ENCODE data around the gene SKIC8. TPM values are rescaled to one million over a fixed set of nuclear protein-coding genes. Genes with fewer than 3 reads are reported as not detected.

The SKIC8 gene
- total RNA-seq, 4 donors from 2014 or later: 55.2 to 62.2 (median 59.4) TPM

GRCh38 chr15:78263907-78264303 lies 35.5 kb downstream of the SKIC8 start:
- DNase-seq (ENCODE audit: low spot score in 2 of 2): no peak
- intact Hi-C loops (cut with DNase I; ENCODE audit: low total_unique reads): no loop called here
- WGBS, 2 donors: 37 to 72% methylated on average over 15 to 23 of the region's 23 CpGs
- TF ChIP-seq CTCF (IDR thresholded peaks at IDR 0.05) (no peak), POLR2A (IDR thresholded peaks at IDR 0.05) (no peak)
- H3K4me3 ChIP-seq (ENCODE audit: low read depth, poor library complexity, severe bottlenecking): no peak overlapping the region

GRCh38 chr15:78263351-78263781 lies 36.0 kb downstream of the SKIC8 start:
- TF ChIP-seq POLR2A (IDR thresholded peaks at IDR 0.05) (no peak), CTCF (IDR thresholded peaks at IDR 0.05) (no peak)
- intact Hi-C loops (cut with DNase I; ENCODE audit: low total_unique reads): no loop called here
- 91 to 93% methylated on average over 6 to 7 of the region's 7 CpGs for WGBS, 2 donors
- DNase-seq (ENCODE audit: low spot score in 2 of 2): no peak
- H3K4me3 ChIP-seq (ENCODE audit: low read depth, poor library complexity, severe bottlenecking): no peak overlapping the region

- intact Hi-C loops (cut with DNase I; ENCODE audit: low total_unique reads): no loop called here
- TF ChIP-seq POLR2A (IDR thresholded peaks at IDR 0.05): no peak
- no peak for TF ChIP-seq CTCF (IDR thresholded peaks at IDR 0.05)
- no peak overlapping the region for H3K4me3 ChIP-seq (ENCODE audit: low read depth, poor library complexity, severe bottlenecking)
- DNase-seq (ENCODE audit: low spot score in 2 of 2): no peak
- WGBS, 2 donors: 87 to 90% methylated on average over 3 of the region's 3 CpGs
Observed at GRCh38 chr15:78261062-78261461, 38.3 kb downstream of the SKIC8 start.

- no peak for DNase-seq (ENCODE audit: low spot score in 2 of 2)
- TF ChIP-seq POLR2A (IDR thresholded peaks at IDR 0.05): no peak
- TF ChIP-seq CTCF (IDR thresholded peaks at IDR 0.05): no peak
- 75 to 80% methylated on average over 2 of the region's 2 CpGs for WGBS, 2 donors
- H3K4me3 ChIP-seq (ENCODE audit: low read depth, poor library complexity, severe bottlenecking): no peak overlapping the region
- intact Hi-C loops (cut with DNase I; ENCODE audit: low total_unique reads): no loop called here
Observed at GRCh38 chr15:78260489-78260888, 38.9 kb downstream of the SKIC8 start.

GRCh38 chr15:78259232-78259631 lies 40.2 kb downstream of the SKIC8 start:
- no peak overlapping the region for H3K4me3 ChIP-seq (ENCODE audit: low read depth, poor library complexity, severe bottlenecking)
- 72 to 79% methylated on average over 3 of the region's 3 CpGs for WGBS, 2 donors
- TF ChIP-seq CTCF (IDR thresholded peaks at IDR 0.05) (no peak), POLR2A (IDR thresholded peaks at IDR 0.05) (no peak)
- DNase-seq (ENCODE audit: low spot score in 2 of 2): no peak
- intact Hi-C loops (cut with DNase I; ENCODE audit: low total_unique reads): no loop called here

GRCh38 chr15:78257681-78258080 lies 41.7 kb downstream of the SKIC8 start:
- TF ChIP-seq CTCF (IDR thresholded peaks at IDR 0.05) (no peak), POLR2A (IDR thresholded peaks at IDR 0.05) (no peak)
- WGBS, 2 donors: 80 to 85% methylated on average over 3 of the region's 3 CpGs
- intact Hi-C loops (cut with DNase I; ENCODE audit: low total_unique reads): no loop called here
- no peak for DNase-seq (ENCODE audit: low spot score in 2 of 2)
- H3K4me3 ChIP-seq (ENCODE audit: low read depth, poor library complexity, severe bottlenecking): no peak overlapping the region
